Activated CD8-positive, alpha-beta T cell treated with anti-CD3 and anti-CD28 coated beads for 36 hours (primary cell): ENCODE measurements around the gene IRGM. TPM values are rescaled to one million over a fixed set of nuclear protein-coding genes. Genes with fewer than 3 reads are reported as not detected.
"Not testable (repeated sequence)": the region's sequence is repeated elsewhere in the genome, so short reads cannot be mapped to it uniquely, and the experiment has no call there.

ENCODE experiments used
- ATAC-seq: fragments of 200-7000 bp; cut with Tn5 transposase; one replicate; pipeline ENCODE4 v1.10.0; 2021; ENCODE audit warnings: mild to moderate bottlenecking, moderate library complexity
- CTCF ChIA-PET: fragments of 350-600 bp; sonication (Branson Sonifier 250); formaldehyde crosslinking; loops from one replicate; lab custom pipeline; 2021; ENCODE audit warnings: antibody characterized with exemption; lab: Charles Lee
- POLR2A ChIA-PET: fragments of 350-600 bp; sonication (Branson Sonifier 250); formaldehyde crosslinking; loops from one replicate; lab custom pipeline; 2021; ENCODE audit warnings: antibody characterized with exemption; lab: Charles Lee
- DNase-seq: peaks from one replicate; pipeline ENCODE4 v3.0.0-alpha.2; 2020
- H3K27ac Mint-ChIP-seq: one replicate; pipeline ENCODE4 v1.8.0; 2021; ENCODE audit warnings: mild to moderate bottlenecking, mixed read lengths
- H3K27me3 Mint-ChIP-seq: one replicate; pipeline ENCODE4 v1.8.0; 2021; ENCODE audit warnings: mixed read lengths
- H3K36me3 Mint-ChIP-seq: one replicate; pipeline ENCODE4 v1.8.0; 2021; ENCODE audit warnings: low read depth, mixed read lengths
- H3K4me1 Mint-ChIP-seq: one replicate; pipeline ENCODE4 v1.8.0; 2021; ENCODE audit warnings: low read depth, mixed read lengths
- H3K4me3 Mint-ChIP-seq: one replicate; pipeline ENCODE4 v1.8.0; 2021; ENCODE audit warnings: mild to moderate bottlenecking, moderate library complexity, mixed read lengths
- H3K9me3 Mint-ChIP-seq: one replicate; pipeline ENCODE4 v1.8.0; 2021; ENCODE audit warnings: mixed read lengths
- intact Hi-C: fragments of 100-400 bp; cut with micrococcal nuclease; formaldehyde crosslinking; loops from one replicate; pipeline ENCODE4 v1.10.0; 2022
- total RNA-seq, 2 experiments: library from RNA; stranded (reverse); gene quantifications; one replicate each; pipeline ENCODE4 v1.2.3, GENCODE V29; 2021
- TF ChIP-seq, protein P1 (sequence below): fragments of 200-600 bp; IDR thresholded peaks from one replicate; pipeline ENCODE4 v1.8.0; 2022; ENCODE audit warnings: antibody characterized with exemption, mild to moderate bottlenecking

IRGM gene
- total RNA-seq, 2 experiments from 2014 or later: 1.4 to 2.4 TPM

- TF ChIP-seq, protein P1, sequence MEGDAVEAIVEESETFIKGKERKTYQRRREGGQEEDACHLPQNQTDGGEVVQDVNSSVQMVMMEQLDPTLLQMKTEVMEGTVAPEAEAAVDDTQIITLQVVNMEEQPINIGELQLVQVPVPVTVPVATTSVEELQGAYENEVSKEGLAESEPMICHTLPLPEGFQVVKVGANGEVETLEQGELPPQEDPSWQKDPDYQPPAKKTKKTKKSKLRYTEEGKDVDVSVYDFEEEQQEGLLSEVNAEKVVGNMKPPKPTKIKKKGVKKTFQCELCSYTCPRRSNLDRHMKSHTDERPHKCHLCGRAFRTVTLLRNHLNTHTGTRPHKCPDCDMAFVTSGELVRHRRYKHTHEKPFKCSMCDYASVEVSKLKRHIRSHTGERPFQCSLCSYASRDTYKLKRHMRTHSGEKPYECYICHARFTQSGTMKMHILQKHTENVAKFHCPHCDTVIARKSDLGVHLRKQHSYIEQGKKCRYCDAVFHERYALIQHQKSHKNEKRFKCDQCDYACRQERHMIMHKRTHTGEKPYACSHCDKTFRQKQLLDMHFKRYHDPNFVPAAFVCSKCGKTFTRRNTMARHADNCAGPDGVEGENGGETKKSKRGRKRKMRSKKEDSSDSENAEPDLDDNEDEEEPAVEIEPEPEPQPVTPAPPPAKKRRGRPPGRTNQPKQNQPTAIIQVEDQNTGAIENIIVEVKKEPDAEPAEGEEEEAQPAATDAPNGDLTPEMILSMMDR: no peak
- ChIA-PET CTCF (interaction anchor here (1.3 kb wide), 1 partner anchor 13 kb away, joined by 3 read pairs; no protein-coding TSS in a partner anchor), POLR2A (no interaction called here)
- no peaks in the 10 kb centered on the region for H3K36me3 Mint-ChIP-seq
- intact Hi-C loops: no loop called here
- ATAC-seq: no peak
- no peaks in the 10 kb centered on the region for H3K27me3 Mint-ChIP-seq
- no peak for DNase-seq
- peaks cover 8% of the 10 kb centered on the region for H3K9me3 Mint-ChIP-seq
- H3K27ac Mint-ChIP-seq: no peak overlapping the region
- H3K4me3 Mint-ChIP-seq: no peak overlapping the region
- H3K4me1 Mint-ChIP-seq: no peaks in the 10 kb centered on the region
These were observed 31.3 kb upstream of the IRGM start for GRCh38 chr5:150815010-150815409.

DNA sequence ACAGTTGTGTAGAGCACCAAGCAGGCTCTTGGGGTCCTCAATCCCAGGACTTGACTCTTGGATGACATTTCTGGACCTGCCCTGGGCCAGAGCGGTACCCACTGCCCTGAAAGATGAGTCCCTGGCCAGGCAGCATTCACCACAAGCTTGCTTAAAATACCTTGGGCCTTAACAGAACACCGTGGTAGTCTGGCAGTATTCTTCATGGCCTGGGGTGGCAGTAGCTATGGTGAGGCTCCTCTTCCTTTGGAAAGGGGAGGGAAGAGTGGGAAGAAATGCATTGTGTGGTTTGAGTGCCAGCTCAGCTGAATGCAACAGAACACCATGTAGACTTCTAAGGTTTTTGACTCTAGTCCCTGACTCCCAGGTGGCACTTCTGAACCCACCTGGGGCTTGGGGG, 29.4 kb upstream of the IRGM start:
- Mint-ChIP-seq H3K4me3 (no peak overlapping the region), H3K36me3 (no peaks in the 10 kb centered on the region), H3K9me3 (peaks cover 8% of the 10 kb centered on the region), H3K27ac (no peak overlapping the region), H3K27me3 (no peaks in the 10 kb centered on the region), H3K4me1 (no peaks in the 10 kb centered on the region)
- POLR2A ChIA-PET: no interaction called here
- DNase-seq (no peak), ATAC-seq (no peak)
- CTCF ChIA-PET: interaction anchor here (0.8 to 1.2 kb wide), 2 partner anchors 12 to 16 kb away, joined by 3 read pairs; no protein-coding TSS in a partner anchor
- TF ChIP-seq, protein P1: no peak
- intact Hi-C loops: no loop called here

GRCh38 chr5:150829744-150830143, 16.6 kb upstream of the IRGM start:
- DNase-seq (no peak), ATAC-seq (no peak)
- H3K4me3 Mint-ChIP-seq: no peak overlapping the region
- no peak overlapping the region for H3K27ac Mint-ChIP-seq
- H3K4me1 Mint-ChIP-seq: no peaks in the 10 kb centered on the region
- peaks cover 29% of the 10 kb centered on the region for H3K9me3 Mint-ChIP-seq
- H3K36me3 Mint-ChIP-seq: no peaks in the 10 kb centered on the region
- no peaks in the 10 kb centered on the region for H3K27me3 Mint-ChIP-seq
- intact Hi-C loops: no loop called here
- TF ChIP-seq, protein P1: no peak
- CTCF ChIA-PET: no interaction called here
- POLR2A ChIA-PET: no interaction called here

DNA sequence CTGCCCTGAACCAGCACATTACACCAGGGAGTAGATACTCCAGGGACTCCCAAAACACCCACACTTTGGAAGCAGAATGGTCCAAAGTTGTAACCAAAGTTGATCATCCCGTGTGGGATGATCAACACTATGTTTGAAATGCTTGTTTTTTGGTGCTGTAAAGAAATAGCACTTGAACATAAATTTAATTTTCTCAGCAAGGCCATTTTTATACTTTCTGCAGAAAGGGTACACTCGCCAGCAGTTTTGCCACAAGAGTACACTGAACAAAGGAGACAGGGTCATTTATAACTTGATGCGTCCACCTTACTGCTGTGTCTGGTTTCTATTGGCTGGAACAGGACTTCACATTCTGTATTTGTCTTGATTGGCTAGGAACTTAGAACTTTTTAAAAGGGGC, 14.5 kb upstream of the IRGM start:
- peaks cover 29% of the 10 kb centered on the region for H3K9me3 Mint-ChIP-seq
- H3K36me3 Mint-ChIP-seq, H3K27ac Mint-ChIP-seq, POLR2A ChIA-PET, H3K4me3 Mint-ChIP-seq, CTCF ChIA-PET, H3K4me1 Mint-ChIP-seq, intact Hi-C loops, H3K27me3 Mint-ChIP-seq, ATAC-seq, DNase-seq: not testable (repeated sequence)

DNA sequence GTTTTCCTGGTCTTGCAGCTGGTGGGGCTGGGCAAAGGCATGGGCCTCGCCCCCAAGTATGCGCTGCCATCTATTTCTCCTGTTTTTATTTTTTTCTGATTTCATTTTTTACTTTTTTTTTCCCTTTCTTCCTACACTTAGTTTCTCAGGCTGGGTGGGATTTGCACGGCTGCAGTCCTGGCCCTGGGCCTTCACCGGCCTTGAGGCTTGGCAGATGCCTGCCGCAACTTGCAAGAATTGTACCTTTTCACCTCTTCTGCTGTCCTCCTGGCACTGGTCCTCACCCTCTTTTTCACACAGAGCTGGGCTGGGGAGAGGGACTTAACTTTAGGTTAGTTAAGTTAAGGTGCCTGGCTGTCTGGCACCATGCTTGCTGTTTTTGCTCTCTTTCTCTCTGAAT, 10.3 kb upstream of the IRGM start:
- no peak overlapping the region for H3K27ac Mint-ChIP-seq
- H3K4me1 Mint-ChIP-seq: no peaks in the 10 kb centered on the region
- CTCF ChIA-PET: no interaction called here

More for the DNA sequence above, 10.3 kb upstream of the IRGM start:
- TF ChIP-seq, protein P1: no peak
- intact Hi-C loops: no loop called here
- DNase-seq: no peak
- Mint-ChIP-seq H3K4me3 (no peak overlapping the region), H3K36me3 (no peaks in the 10 kb centered on the region), H3K27me3 (peaks cover 1% of the 10 kb centered on the region), H3K9me3 (peaks cover 15% of the 10 kb centered on the region)
- ATAC-seq: no peak
- POLR2A ChIA-PET: no interaction called here
